Naive thymus-derived CD8-positive, alpha-beta T cell (primary cell): ENCODE results near the gene CDC42BPB. TPM values are rescaled to one million over a fixed set of nuclear protein-coding genes. Genes with fewer than 3 reads are reported as not detected.
A peak's percentile ranks its signal among the peaks of the same experiment; 100 is the strongest.

Experiments
- ATAC-seq, 2 donors: fragments of 150-1000 bp; cut with Tn5 transposase in 1 of 2; sonication (Bioruptor Pico), chemical (Tn5 transposase) in 1 of 2; 1 replicate in 1 of 2; 2 replicates in 1 of 2; pipeline ENCODE4 v1.10.0; 2021; ENCODE audit warnings: mild to moderate bottlenecking in 2 of 2, moderate library complexity in 2 of 2
- POLR2A ChIA-PET: fragments of 350-600 bp; sonication (Branson Sonifier 250); formaldehyde crosslinking; loops from one replicate; lab custom pipeline; 2021; ENCODE audit warnings: antibody characterized with exemption; lab: Charles Lee
- DNase-seq, 10 donors: peaks; one replicate each; pipeline versions ENCODE4 v3.0.0 to v3.0.0-alpha.2; 2020 to 2022
- H3K27ac Mint-ChIP-seq, 10 donors: one replicate each; pipeline ENCODE4 v1.8.0; 2020 to 2022; ENCODE audit warnings: mild to moderate bottlenecking in 10 of 10, mixed read lengths in 10 of 10, moderate library complexity in 4 of 10, inconsistent platforms in 1 of 10
- H3K27me3 Mint-ChIP-seq, 5 donors: one replicate each; pipeline ENCODE4 v1.8.0; 2021 to 2022; ENCODE audit warnings: mixed read lengths in 5 of 5
- H3K36me3 Mint-ChIP-seq, 3 donors: one replicate each; pipeline ENCODE4 v1.8.0; 2020 to 2022; ENCODE audit warnings: mixed read lengths in 3 of 3, mild to moderate bottlenecking in 2 of 3, inconsistent platforms in 1 of 3
- H3K4me1 Mint-ChIP-seq, 4 donors: one replicate each; pipeline ENCODE4 v1.8.0; 2021 to 2022; ENCODE audit warnings: mixed read lengths in 4 of 4
- H3K4me3 Mint-ChIP-seq, 10 donors: one replicate each; pipeline ENCODE4 v1.8.0; 2020 to 2022; ENCODE audit warnings: mild to moderate bottlenecking in 10 of 10, mixed read lengths in 10 of 10, moderate library complexity in 6 of 10, inconsistent platforms in 1 of 10
- H3K9me3 Mint-ChIP-seq, 9 donors: one replicate each; pipeline ENCODE4 v1.8.0; 2020 to 2022; ENCODE audit warnings: mixed read lengths in 9 of 9, mild to moderate bottlenecking in 3 of 9, inconsistent platforms in 1 of 9, moderate library complexity in 1 of 9
- polyA plus RNA-seq, 3 donors: library from polyadenylated mRNA; unstranded; fragments of 300-500 nt; fragmentation: Illumina TruSeq; gene quantifications; one replicate each; pipeline ENCODE4 v1.2.3, GENCODE V29; 2021
- total RNA-seq, 8 experiments: library from RNA in 2 of 8; stranded (reverse) in 2 of 8; gene quantifications; one replicate each; pipeline ENCODE4 v1.2.3 and lab custom pipeline; 2021 to 2026

Gene CDC42BPB
- total and polyA plus RNA-seq, 5 experiments from 2014 or later, result 0.20 to 6.3 (median 0.73) TPM

GRCh38 chr14:103023881-103024473 lies 33.4 kb downstream of the CDC42BPB start:
- ATAC-seq (no peak), DNase-seq (no peak)
- POLR2A ChIA-PET, result no interaction called here
- Mint-ChIP-seq H3K9me3 (peaks cover 0 to 7% (median 2%) of the 10 kb centered on the region in 9 donors), H3K27me3 (peaks cover 2 to 30% (median 17%) of the 10 kb centered on the region in 5 donors), H3K4me3 (no peak overlapping the region), H3K27ac (peak overlapping the region in 1 of 10 donors; percentile 75), H3K36me3 (peaks cover 0 to 8% (median 5%) of the 10 kb centered on the region in 3 donors), H3K4me1 (peaks cover 0 to 7% (median 2%) of the 10 kb centered on the region in 4 donors)

- peaks cover 2 to 36% (median 19%) of the 10 kb centered on the region in 5 donors for H3K27me3 Mint-ChIP-seq
- peaks cover 0 to 7% (median 3%) of the 10 kb centered on the region in 4 donors for H3K4me1 Mint-ChIP-seq
- ATAC-seq (no peak), DNase-seq (no peak)
- no peak overlapping the region for H3K4me3 Mint-ChIP-seq
- POLR2A ChIA-PET, result no interaction called here
- H3K27ac Mint-ChIP-seq, result peak overlapping the region in 1 of 10 donors; percentile 93
- H3K36me3 Mint-ChIP-seq, result peaks cover 0 to 8% (median 5%) of the 10 kb centered on the region in 3 donors
- H3K9me3 Mint-ChIP-seq, result peaks cover 0 to 7% (median 2%) of the 10 kb centered on the region in 9 donors
Measured at GRCh38 chr14:103022685-103023044, 34.7 kb downstream of the CDC42BPB start.

DNA sequence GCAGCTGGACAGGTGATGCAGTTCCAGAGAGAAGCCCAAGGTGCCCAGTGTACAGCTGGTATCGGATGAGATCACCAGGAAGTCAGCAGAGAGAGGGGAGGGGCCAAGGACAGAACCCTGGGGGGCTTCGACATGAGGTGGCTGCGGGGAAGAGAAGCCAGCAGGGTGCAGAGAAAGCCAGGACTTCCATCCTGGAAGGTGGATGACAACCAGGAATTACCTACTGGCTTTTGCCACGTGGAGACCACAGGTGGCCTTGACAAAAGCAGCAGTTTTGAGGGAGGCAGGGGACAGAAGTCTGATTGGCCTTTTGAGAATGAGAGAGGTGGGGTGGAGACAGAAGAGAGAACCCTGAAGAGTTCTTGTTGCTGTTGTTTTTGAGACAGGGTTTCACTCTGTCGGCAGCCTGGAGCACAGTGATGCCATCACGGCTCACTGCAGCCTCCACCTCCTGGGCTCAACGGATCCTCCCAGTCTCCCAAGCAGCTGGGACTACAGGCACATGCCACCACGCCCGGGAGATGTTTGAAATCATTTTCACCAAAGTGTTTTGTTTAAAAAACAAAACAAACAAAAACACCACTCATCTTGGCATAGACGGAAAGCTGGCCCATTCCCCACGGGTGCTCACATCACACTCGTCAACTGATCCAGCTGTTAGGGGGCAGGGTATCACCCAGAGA lies 35.2 kb downstream of the CDC42BPB start:
- H3K36me3 Mint-ChIP-seq, result peaks cover 0 to 8% (median 5%) of the 10 kb centered on the region in 3 donors
- H3K27ac Mint-ChIP-seq, result peak overlapping the region in 3 of 10 donors; percentile 22 to 93 (median 37)
- H3K9me3 Mint-ChIP-seq, result peaks cover 0 to 7% (median 2%) of the 10 kb centered on the region in 9 donors
- H3K4me3 Mint-ChIP-seq, result peak overlapping the region in 2 of 10 donors; percentile 56 to 89
- POLR2A ChIA-PET, result no interaction called here
- peaks cover 2 to 36% (median 19%) of the 10 kb centered on the region in 5 donors for H3K27me3 Mint-ChIP-seq
- ATAC-seq (no peak), DNase-seq (no peak)
- peaks cover 0 to 7% (median 3%) of the 10 kb centered on the region in 4 donors for H3K4me1 Mint-ChIP-seq

- Mint-ChIP-seq H3K9me3 (peaks cover 0 to 7% (median 2%) of the 10 kb centered on the region in 9 donors), H3K4me1 (peaks cover 0 to 7% (median 3%) of the 10 kb centered on the region in 4 donors), H3K4me3 (peak overlapping the region in 2 of 10 donors; percentile 56 to 89), H3K27ac (peak overlapping the region in 3 of 10 donors; percentile 22 to 93 (median 37)), H3K36me3 (peaks cover 0 to 7% (median 5%) of the 10 kb centered on the region in 3 donors), H3K27me3 (peaks cover 0 to 39% (median 19%) of the 10 kb centered on the region in 5 donors)
- POLR2A ChIA-PET, result no interaction called here
- ATAC-seq, result no peak
- DNase-seq, result no peak
Measured at GRCh38 chr14:103021684-103022001, 35.7 kb downstream of the CDC42BPB start.

DNA sequence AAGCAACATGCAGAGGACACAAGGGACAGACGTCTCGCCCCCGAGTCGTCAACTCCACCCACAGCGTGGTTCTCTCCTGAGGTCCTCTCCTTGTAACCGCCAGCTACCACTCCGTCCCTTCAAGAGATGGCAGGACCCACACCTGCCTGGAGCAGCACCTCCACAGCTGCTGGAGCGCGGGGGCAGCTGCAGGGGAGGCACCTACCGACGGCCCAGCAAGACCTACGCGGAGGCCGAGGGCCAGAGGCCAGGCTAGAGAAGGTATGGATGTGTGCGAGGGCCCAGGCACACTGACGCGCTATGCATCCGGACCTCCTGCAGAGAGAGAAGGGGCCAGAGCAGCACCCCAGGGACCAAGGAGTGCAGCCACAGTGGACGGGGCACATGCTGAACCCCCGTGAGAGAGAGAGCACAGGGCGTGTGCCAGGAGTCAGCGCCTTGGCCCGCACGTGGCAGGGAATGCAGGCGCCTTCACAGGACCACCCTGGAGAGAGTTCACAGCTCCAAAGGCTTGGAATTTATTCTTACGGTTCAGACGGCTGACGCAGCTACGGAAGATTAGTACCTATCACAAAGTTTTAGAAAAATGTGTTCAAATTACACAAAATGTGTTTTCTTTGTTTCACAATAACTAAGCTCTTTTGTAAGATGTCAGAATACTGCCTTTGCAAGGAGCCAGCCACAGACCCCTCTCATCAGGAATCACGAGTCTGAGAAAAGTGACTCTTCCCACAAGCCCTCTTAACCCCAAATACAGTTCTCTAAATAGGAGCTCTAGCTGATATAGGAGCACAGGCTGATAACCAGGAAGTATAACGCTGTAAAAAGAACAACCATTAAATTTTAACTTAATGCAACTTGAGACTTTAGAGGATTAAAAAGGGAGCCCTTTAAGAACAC lies 36.8 kb downstream of the CDC42BPB start:
- Mint-ChIP-seq H3K9me3 (peaks cover 0 to 3% (median under 1%) of the 10 kb centered on the region in 9 donors), H3K27me3 (peaks cover 0 to 38% (median 19%) of the 10 kb centered on the region in 5 donors), H3K4me1 (peaks cover 0 to 7% (median 3%) of the 10 kb centered on the region in 4 donors), H3K27ac (peak overlapping the region in 1 of 10 donors; percentile 8), H3K4me3 (no peak overlapping the region), H3K36me3 (peaks cover 0 to 5% (median 4%) of the 10 kb centered on the region in 3 donors)
- no peak for DNase-seq
- no peak for ATAC-seq
- POLR2A ChIA-PET, result interaction anchor here (0.5 kb wide), 1 partner anchor 17 kb away, joined by 3 read pairs; no protein-coding TSS in a partner anchor

DNA sequence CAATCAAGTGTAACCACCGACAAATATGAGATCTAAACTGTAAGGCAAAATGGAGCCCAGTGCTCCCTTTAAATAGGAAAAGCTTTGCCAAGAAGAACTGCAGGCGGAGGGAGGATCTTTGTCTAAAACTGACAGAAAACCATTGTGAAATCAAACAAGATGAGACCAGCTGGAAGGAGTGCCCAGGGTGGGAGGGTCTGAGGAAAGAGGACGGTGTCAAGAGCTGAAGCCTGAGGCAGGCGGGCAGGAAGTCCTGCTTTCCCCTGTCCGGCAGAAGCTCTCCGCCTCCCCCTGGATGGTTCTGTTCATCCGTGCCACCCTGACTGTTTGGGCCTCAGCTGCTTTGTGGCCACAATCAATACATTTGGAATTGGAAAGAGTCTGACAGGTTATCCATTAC lies 37.5 kb downstream of the CDC42BPB start:
- peaks cover 0 to 2% (median 0%) of the 10 kb centered on the region in 3 donors for H3K36me3 Mint-ChIP-seq
- no peak overlapping the region for H3K4me3 Mint-ChIP-seq
- H3K9me3 Mint-ChIP-seq, result no peaks in the 10 kb centered on the region
- POLR2A ChIA-PET, result interaction anchor here (0.5 kb wide), 1 partner anchor 18 kb away, joined by 3 read pairs; no protein-coding TSS in a partner anchor
- no peak for ATAC-seq
- peaks cover 3 to 10% (median 6%) of the 10 kb centered on the region in 4 donors for H3K4me1 Mint-ChIP-seq
- no peak for DNase-seq
- H3K27ac Mint-ChIP-seq, result peak overlapping the region in 1 of 10 donors; percentile 0
- peaks cover 0 to 36% (median 16%) of the 10 kb centered on the region in 5 donors for H3K27me3 Mint-ChIP-seq

- peaks cover 3 to 16% (median 10%) of the 10 kb centered on the region in 4 donors for H3K4me1 Mint-ChIP-seq
- H3K27me3 Mint-ChIP-seq, result peaks cover 0 to 34% (median 12%) of the 10 kb centered on the region in 5 donors
- POLR2A ChIA-PET, result no interaction called here
- H3K36me3 Mint-ChIP-seq, result peaks cover 0 to 2% (median 0%) of the 10 kb centered on the region in 3 donors
- H3K4me3 Mint-ChIP-seq, result no peak overlapping the region
- peak overlapping the region in 1 of 10 donors; percentile 43 for H3K27ac Mint-ChIP-seq
- H3K9me3 Mint-ChIP-seq, result no peaks in the 10 kb centered on the region
- ATAC-seq (no peak), DNase-seq (no peak)
Measured at GRCh38 chr14:103019236-103019635, 38.1 kb downstream of the CDC42BPB start.

GRCh38 chr14:103016594-103016993 lies 40.8 kb downstream of the CDC42BPB start:
- Mint-ChIP-seq H3K27ac (peak overlapping the region in 1 of 10 donors; percentile 68), H3K9me3 (no peaks in the 10 kb centered on the region), H3K27me3 (peaks cover 0 to 26% (median 9%) of the 10 kb centered on the region in 5 donors), H3K36me3 (peaks cover 0 to 2% (median 0%) of the 10 kb centered on the region in 3 donors), H3K4me1 (peaks cover 3 to 13% (median 10%) of the 10 kb centered on the region in 4 donors), H3K4me3 (no peak overlapping the region)
- ATAC-seq (no peak), DNase-seq (no peak)
- POLR2A ChIA-PET, result no interaction called here

GRCh38 chr14:103016071-103016470 lies 41.3 kb downstream of the CDC42BPB start:
- ATAC-seq, result no peak
- H3K27me3 Mint-ChIP-seq, result peaks cover 0 to 24% (median 9%) of the 10 kb centered on the region in 5 donors
- no peak overlapping the region for H3K4me3 Mint-ChIP-seq
- H3K27ac Mint-ChIP-seq, result no peak overlapping the region
- peaks cover 3 to 10% (median 8%) of the 10 kb centered on the region in 4 donors for H3K4me1 Mint-ChIP-seq
- no peaks in the 10 kb centered on the region for H3K9me3 Mint-ChIP-seq
- peaks cover 0 to 2% (median 0%) of the 10 kb centered on the region in 3 donors for H3K36me3 Mint-ChIP-seq
- POLR2A ChIA-PET, result no interaction called here
- DNase-seq, result no peak

- H3K27me3 Mint-ChIP-seq, result peaks cover 0 to 22% (median 9%) of the 10 kb centered on the region in 5 donors
- no peak overlapping the region for H3K4me3 Mint-ChIP-seq
- H3K36me3 Mint-ChIP-seq, result peaks cover 0 to 2% (median 0%) of the 10 kb centered on the region in 3 donors
- DNase-seq (no peak), ATAC-seq (no peak)
- POLR2A ChIA-PET, result no interaction called here
- H3K4me1 Mint-ChIP-seq, result peaks cover 3 to 10% (median 8%) of the 10 kb centered on the region in 4 donors
- H3K27ac Mint-ChIP-seq, result no peak overlapping the region
- no peaks in the 10 kb centered on the region for H3K9me3 Mint-ChIP-seq
Measured at GRCh38 chr14:103015426-103015825, 41.9 kb downstream of the CDC42BPB start.

DNA sequence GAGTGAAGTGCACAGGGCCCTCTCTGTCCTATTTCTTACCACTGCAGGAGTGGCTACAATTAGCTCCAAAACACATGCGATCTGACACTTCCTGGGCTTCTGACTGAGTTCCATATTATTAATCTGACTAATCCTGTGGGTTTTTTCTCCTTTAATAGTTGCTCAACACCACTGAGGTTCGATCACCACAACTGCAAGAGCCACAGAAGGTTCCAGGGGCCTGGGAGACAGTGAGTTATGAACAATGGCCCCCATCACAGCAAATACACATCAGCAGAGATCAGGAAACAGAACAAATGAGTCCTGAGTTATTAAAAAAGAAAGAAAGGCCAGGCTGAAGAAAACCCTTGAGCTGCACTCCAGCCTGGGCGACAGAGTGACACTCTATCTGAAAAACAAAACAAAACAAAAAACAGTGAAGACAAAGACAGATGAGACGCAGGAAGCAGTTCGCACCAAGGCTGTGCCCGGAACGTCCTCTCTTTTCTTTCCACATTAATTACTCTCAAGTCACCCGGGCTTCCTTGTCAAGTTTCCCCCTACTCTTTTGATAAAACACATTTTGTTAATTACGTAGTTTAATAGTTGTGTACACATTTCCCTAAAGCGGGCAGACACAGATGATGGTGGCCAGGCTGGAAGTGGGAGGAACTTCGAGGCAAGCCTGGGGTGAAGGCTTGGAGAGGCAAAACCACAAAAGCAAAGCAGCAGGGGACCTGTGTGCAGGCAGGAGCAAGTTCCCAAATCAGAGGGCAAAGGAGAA lies 42.7 kb downstream of the CDC42BPB start:
- Mint-ChIP-seq H3K4me1 (peaks cover 3 to 10% (median 8%) of the 10 kb centered on the region in 4 donors), H3K36me3 (peaks cover 0 to 1% (median 0%) of the 10 kb centered on the region in 3 donors), H3K27me3 (peaks cover 0 to 20% (median 5%) of the 10 kb centered on the region in 5 donors), H3K27ac (peak overlapping the region in 2 of 10 donors; percentile 37 to 65), H3K4me3 (peak overlapping the region in 1 of 10 donors; percentile 19), H3K9me3 (no peaks in the 10 kb centered on the region)
- POLR2A ChIA-PET, result no interaction called here
- no peak for DNase-seq
- no peak for ATAC-seq
